ENCODE measurements around the gene TGOLN2.

GRCh38 chr2:85275984-85276540 lies 51.7 kb downstream of the TGOLN2 start:
- TF ChIP-seq, protein P1, sequence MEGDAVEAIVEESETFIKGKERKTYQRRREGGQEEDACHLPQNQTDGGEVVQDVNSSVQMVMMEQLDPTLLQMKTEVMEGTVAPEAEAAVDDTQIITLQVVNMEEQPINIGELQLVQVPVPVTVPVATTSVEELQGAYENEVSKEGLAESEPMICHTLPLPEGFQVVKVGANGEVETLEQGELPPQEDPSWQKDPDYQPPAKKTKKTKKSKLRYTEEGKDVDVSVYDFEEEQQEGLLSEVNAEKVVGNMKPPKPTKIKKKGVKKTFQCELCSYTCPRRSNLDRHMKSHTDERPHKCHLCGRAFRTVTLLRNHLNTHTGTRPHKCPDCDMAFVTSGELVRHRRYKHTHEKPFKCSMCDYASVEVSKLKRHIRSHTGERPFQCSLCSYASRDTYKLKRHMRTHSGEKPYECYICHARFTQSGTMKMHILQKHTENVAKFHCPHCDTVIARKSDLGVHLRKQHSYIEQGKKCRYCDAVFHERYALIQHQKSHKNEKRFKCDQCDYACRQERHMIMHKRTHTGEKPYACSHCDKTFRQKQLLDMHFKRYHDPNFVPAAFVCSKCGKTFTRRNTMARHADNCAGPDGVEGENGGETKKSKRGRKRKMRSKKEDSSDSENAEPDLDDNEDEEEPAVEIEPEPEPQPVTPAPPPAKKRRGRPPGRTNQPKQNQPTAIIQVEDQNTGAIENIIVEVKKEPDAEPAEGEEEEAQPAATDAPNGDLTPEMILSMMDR (IDR thresholded peaks at IDR 0.05; ENCODE audit: insufficient read depth, low read length): no peak
- no peak for TF ChIP-seq POLR2AphosphoS5 (IDR thresholded peaks at IDR 0.05; ENCODE audit: low read depth)

Measured in HL-60 (cell line).